GM18909 (cell line): ENCODE data around the gene SCGB1C1.
"Not testable (repeated sequence)": the region's sequence is repeated elsewhere in the genome, so short reads cannot be mapped to it uniquely, and the experiment has no call there.

ENCODE experiments used
- ATAC-seq: cut with Tn5 transposase; IDR thresholded peaks from one replicate; pipeline ENCODE4 v1.9.1; 2021; ENCODE audit warnings: mild to moderate bottlenecking; ENCODE audit not compliant: unreplicated experiment, poor library complexity

SCGB1C1 gene

DNA sequence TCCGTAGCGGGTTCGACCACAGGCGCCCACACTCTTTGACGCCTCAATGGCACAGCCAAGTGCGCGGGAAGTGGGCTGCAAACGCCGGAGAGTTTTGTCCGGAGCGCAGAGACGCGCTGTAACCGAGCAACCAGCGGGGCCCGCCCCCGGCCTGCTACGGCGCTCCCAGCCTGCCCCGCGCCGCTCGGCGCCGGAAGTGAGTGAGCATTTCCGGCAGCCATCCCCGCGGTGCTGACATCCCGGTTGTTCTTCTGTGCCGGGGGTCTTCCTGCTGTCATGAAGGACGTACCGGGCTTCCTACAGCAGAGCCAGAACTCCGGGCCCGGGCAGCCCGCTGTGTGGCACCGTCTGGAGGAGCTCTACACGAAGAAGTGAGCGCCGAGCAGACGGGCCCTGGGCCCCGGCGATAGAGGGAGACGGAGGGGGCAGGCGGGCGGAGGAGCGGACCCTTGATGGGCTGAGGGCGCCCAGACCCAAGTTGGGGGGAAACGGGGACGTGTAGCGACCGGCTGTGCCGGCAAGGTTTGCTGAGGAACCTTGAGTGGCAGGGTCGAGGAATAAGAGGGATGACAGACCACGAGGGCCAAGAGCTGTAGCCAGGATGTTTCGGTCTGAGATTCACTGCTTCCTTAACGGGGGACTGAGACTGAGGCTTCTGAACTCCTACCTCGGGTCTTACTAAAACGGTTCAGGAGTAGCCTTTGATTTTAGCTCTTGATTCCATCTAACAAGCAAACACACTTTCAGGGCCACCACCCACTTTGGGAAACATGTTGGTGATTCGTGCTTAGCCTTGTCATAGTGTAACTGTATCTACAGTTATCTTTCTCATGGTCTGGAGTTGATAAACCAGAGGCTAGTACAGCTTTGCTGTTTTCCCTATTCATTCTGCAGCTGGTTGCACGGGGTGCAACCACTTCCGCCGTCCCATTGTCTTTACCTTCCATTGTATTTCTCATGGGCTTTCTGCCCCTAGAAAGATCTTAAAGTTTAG is 44.2 kb downstream of the SCGB1C1 start, which contains the start of gene PSMD13:
TSS of gene PSMD13 (plus strand) at position 203 of the 994 bp plus-strand sequence. CDS start at position 277, 74 bp downstream.
- ATAC-seq = peak; percentile 87

DNA sequence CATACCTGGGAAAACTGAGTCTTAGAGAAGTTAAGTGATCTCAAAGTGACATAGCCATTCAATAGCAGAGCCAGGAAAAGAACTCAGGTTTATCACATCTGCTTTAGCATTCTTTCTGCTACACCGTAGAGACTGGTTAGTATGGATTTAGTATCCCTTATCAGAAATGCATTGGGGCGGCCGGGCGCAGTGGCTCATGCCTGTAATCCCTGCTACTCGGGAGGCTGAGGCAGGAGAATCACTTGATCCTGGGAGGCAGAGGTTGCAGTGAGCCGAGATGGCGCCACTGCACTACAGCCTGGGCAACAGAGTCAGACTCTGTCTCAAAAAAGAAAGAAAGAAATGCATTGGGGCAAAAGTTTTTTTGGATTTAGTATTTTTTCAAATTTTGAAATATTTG is 45.5 kb downstream of the SCGB1C1 start:
- not testable (repeated sequence) for ATAC-seq

DNA sequence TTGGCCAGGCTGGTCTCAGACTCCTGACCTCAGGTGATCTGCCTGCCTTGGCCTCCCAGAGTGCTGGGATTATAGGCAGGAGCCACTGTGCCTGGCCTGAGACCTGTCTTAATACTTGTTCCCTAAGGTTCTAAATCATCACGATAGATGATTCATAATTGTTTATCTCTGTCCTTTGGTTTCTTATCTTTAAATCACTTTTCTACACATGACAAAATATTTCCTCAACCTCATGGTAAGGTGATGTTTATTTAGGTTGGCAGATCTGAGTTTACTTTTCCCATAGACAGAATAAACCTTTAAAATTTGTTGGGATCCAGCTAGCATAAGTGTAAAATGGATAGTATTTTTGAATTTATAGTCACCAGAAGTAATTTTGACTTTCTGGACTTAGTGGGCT is 47.4 kb downstream of the SCGB1C1 start:
- ATAC-seq = no peak

DNA sequence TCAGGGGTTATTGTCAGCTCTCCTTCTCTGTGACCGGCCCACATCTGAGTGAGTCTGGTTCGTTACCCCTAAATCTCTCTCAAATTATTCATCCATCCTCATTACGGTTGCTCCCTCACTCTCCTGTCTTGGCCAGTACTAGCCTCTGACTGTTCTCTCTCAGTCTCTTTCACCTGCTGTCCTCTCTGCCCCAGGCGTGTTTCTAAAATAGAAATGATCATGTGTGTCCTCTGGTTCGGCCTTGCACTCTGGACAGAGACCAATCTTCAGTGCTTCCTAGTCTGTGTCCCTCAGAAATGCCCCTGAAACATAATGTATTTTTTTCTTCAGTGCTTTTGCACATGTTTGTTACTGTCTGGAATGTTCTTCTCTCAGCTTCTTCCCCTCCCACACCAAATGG is 48.8 kb downstream of the SCGB1C1 start:
- ATAC-seq = no peak
